ENCODE results near the gene LINS1. TPM values are rescaled to one million over a fixed set of nuclear protein-coding genes. Genes with fewer than 3 reads are reported as not detected.

The LINS1 gene
- total and polyA plus RNA-seq, 2 donors (not counting 3 experiments of a cell fraction or from before 2014, with no cell fraction given) = 6.9 to 14.7 TPM

DNA sequence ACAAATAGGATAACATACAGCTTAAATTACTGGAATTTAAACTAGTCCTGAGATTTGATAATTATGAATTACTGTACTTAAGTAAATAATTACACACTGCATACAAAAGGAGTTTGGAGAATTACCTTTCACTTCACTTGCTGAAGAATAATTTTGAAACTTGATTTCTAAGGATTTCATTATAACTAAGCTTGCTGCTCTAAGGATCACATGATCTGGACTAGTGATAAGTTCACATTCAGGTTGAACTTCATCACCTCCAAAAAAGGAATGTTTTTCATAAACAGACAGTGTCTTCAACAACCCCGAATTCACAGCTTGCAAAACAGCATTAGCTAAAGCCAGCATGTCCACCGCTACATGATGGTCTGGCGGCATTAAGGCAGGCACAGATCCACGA, 28.5 kb downstream of the LINS1 start:
- Histone ChIP-seq H3K27me3 (ENCODE audit: control insufficient read depth in 2 of 2, insufficient read depth in 2 of 2, low read length in 2 of 2) (no peaks in the 10 kb centered on the region), H4K20me1 (replicated peaks; ENCODE audit: control insufficient read depth, extremely low read depth, insufficient read depth, low read length) (no peaks in the 10 kb centered on the region), H3K27ac (ENCODE audit: insufficient read depth, low read depth, low read length) (no peak overlapping the region), H3K4me2 (ENCODE audit: insufficient read depth, low read length) (no peak overlapping the region), H2AFZ (ENCODE audit: low read depth, low read length) (no peak overlapping the region), H3K79me2 (ENCODE audit: control insufficient read depth, insufficient read depth, low read length) (no peaks in the 10 kb centered on the region), H3K4me3 (replicated peaks in 1 of 3; ENCODE audit: insufficient read depth in 1 of 3, low read depth in 1 of 3, low read length in 3 of 3) (no peak overlapping the region), H3K9me3 (replicated peaks; ENCODE audit: control insufficient read depth, insufficient read depth, low read length) (no peaks in the 10 kb centered on the region), H3K9ac (replicated peaks; ENCODE audit: extremely low read depth, insufficient read depth, low read length) (no peak overlapping the region), H3K36me3 (ENCODE audit: control insufficient read depth in 2 of 2, extremely low read depth in 1 of 2, insufficient read depth in 2 of 2, low read length in 2 of 2) (peaks cover 2 to 11% of the 10 kb centered on the region in 2 experiments), H3K9me1 (replicated peaks; ENCODE audit: control insufficient read depth, extremely low read depth, insufficient read depth, low read length) (no peaks in the 10 kb centered on the region), H3K4me1 (ENCODE audit: control insufficient read depth, extremely low read depth, insufficient read depth, low read length) (no peaks in the 10 kb centered on the region)
- no peak for TF ChIP-seq POLR2AphosphoS5 (IDR thresholded peaks at IDR 0.05; ENCODE audit: insufficient read depth, low read depth, low read length)
- FAIRE-seq = no peak
- DNase-seq (ENCODE audit: low read depth, low spot score) = no peak
- ChIA-PET POLR2A (no interaction called here), CTCF (interaction anchor here (1.1 to 2.9 kb wide), 9 partner anchors 9 to 1301 kb away, joined by 3 to 69 read pairs (median 8); no protein-coding TSS in a partner anchor)
- intact Hi-C loops (cut with micrococcal nuclease) = loop anchor here (2.0 kb wide), 1 partner anchor 645 kb away; no protein-coding TSS in a partner anchor
- BruUV-seq (replicated peaks) = no TSS peak
- dilution Hi-C loops (cut with MboI; ENCODE audit: extremely low pct_ligation_motif_present, low sequenced_read_pairs) = no loop called here

GRCh38 chr15:100572362-100572983, 29.5 kb downstream of the LINS1 start:
- POLR2A ChIA-PET = no interaction called here
- no peaks in the 10 kb centered on the region for H3K79me2 ChIP-seq (ENCODE audit: control insufficient read depth, insufficient read depth, low read length)
- H3K9me1 ChIP-seq (replicated peaks; ENCODE audit: control insufficient read depth, extremely low read depth, insufficient read depth, low read length) = no peaks in the 10 kb centered on the region
- CTCF ChIA-PET = interaction anchor here (0.6 to 2.9 kb wide), 28 partner anchors 9 to 1300 kb away, joined by 3 to 69 read pairs (median 4); partner anchors contain the start of genes ADAMTS17, ASB7 and LINS1
- intact Hi-C loops (cut with micrococcal nuclease) (loop anchor here (1.0 to 2.0 kb wide), 2 partner anchors 223 to 644 kb away; no protein-coding TSS in a partner anchor), dilution Hi-C loops (cut with MboI; ENCODE audit: extremely low pct_ligation_motif_present, low sequenced_read_pairs) (no loop called here)
- FAIRE-seq (peak; percentile 37), DNase-seq (ENCODE audit: low read depth, low spot score) (peak; percentile 16)
- no peak overlapping the region for H3K27ac ChIP-seq (ENCODE audit: insufficient read depth, low read depth, low read length)
- no peaks in the 10 kb centered on the region for H3K9me3 ChIP-seq (replicated peaks; ENCODE audit: control insufficient read depth, insufficient read depth, low read length)
- H3K4me1 ChIP-seq (ENCODE audit: control insufficient read depth, extremely low read depth, insufficient read depth, low read length) = no peaks in the 10 kb centered on the region
- peaks cover 2 to 11% of the 10 kb centered on the region in 2 experiments for H3K36me3 ChIP-seq (ENCODE audit: control insufficient read depth in 2 of 2, extremely low read depth in 1 of 2, insufficient read depth in 2 of 2, low read length in 2 of 2)
- BruUV-seq (replicated peaks) = no TSS peak
- no peaks in the 10 kb centered on the region for H4K20me1 ChIP-seq (replicated peaks; ENCODE audit: control insufficient read depth, extremely low read depth, insufficient read depth, low read length)
- H3K4me3 ChIP-seq (replicated peaks in 1 of 3; ENCODE audit: insufficient read depth in 1 of 3, low read depth in 1 of 3, low read length in 3 of 3) = no peak overlapping the region
- H3K27me3 ChIP-seq (ENCODE audit: control insufficient read depth in 2 of 2, insufficient read depth in 2 of 2, low read length in 2 of 2) = no peaks in the 10 kb centered on the region
- H3K4me2 ChIP-seq (ENCODE audit: insufficient read depth, low read length) = no peak overlapping the region
- TF ChIP-seq, protein P1, sequence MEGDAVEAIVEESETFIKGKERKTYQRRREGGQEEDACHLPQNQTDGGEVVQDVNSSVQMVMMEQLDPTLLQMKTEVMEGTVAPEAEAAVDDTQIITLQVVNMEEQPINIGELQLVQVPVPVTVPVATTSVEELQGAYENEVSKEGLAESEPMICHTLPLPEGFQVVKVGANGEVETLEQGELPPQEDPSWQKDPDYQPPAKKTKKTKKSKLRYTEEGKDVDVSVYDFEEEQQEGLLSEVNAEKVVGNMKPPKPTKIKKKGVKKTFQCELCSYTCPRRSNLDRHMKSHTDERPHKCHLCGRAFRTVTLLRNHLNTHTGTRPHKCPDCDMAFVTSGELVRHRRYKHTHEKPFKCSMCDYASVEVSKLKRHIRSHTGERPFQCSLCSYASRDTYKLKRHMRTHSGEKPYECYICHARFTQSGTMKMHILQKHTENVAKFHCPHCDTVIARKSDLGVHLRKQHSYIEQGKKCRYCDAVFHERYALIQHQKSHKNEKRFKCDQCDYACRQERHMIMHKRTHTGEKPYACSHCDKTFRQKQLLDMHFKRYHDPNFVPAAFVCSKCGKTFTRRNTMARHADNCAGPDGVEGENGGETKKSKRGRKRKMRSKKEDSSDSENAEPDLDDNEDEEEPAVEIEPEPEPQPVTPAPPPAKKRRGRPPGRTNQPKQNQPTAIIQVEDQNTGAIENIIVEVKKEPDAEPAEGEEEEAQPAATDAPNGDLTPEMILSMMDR (IDR thresholded peaks at IDR 0.05; ENCODE audit: extremely low read depth in 1 of 2, insufficient read depth in 1 of 2, low read depth in 1 of 2, low read length in 2 of 2) = peak; percentile 4 to 26
- no peak for TF ChIP-seq MYC (IDR thresholded peaks at IDR 0.05; ENCODE audit: low read depth, low read length)
- H2AFZ ChIP-seq (ENCODE audit: low read depth, low read length) = no peak overlapping the region
- no peak overlapping the region for H3K9ac ChIP-seq (replicated peaks; ENCODE audit: extremely low read depth, insufficient read depth, low read length)

All from endothelial cell of umbilical vein (primary cell).